ENCODE data around the gene RIN2. TPM values are rescaled to one million over a fixed set of nuclear protein-coding genes. Genes with fewer than 3 reads are reported as not detected.

RIN2 gene
- total RNA-seq, 1 donor, result 102 TPM

DNA sequence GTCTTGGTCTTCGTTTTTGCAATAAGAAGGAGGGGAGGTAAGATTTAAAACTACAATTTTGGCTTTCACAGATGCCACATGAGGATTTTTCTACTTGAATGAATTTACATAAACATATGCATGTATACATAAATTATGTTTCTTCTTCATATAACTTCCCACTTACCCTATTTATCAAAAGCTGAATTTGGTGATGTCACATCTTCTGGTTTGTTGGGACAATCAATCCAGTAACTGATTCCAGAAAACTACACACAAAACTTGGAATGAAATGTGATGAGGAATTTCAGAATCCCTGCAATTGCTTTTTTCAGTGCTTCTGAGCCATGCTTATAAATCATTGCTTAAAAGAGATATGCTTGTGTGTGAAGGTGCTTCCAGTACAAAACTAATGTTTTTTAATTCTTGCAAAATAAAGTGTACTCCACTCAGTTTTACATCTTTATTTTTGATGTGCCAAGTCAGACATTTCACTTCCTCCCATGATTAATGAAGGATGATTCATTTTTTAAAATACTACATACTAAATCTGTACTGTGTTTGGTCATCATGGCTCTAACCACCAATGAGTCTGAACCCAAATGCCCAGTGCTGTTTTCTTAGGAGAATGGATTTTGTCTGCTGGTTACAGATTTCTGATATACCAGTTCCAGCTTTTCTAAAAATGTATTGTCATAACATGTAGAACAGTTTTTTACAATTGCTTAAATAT lies 32.1 kb upstream of the RIN2 start:
- DNase-seq (ENCODE audit: low read depth), result no peak
- no peak overlapping the region for H3K4me3 ChIP-seq (ENCODE audit: low read depth, low read length)
- TF ChIP-seq, protein P1, sequence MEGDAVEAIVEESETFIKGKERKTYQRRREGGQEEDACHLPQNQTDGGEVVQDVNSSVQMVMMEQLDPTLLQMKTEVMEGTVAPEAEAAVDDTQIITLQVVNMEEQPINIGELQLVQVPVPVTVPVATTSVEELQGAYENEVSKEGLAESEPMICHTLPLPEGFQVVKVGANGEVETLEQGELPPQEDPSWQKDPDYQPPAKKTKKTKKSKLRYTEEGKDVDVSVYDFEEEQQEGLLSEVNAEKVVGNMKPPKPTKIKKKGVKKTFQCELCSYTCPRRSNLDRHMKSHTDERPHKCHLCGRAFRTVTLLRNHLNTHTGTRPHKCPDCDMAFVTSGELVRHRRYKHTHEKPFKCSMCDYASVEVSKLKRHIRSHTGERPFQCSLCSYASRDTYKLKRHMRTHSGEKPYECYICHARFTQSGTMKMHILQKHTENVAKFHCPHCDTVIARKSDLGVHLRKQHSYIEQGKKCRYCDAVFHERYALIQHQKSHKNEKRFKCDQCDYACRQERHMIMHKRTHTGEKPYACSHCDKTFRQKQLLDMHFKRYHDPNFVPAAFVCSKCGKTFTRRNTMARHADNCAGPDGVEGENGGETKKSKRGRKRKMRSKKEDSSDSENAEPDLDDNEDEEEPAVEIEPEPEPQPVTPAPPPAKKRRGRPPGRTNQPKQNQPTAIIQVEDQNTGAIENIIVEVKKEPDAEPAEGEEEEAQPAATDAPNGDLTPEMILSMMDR (IDR thresholded peaks at IDR 0.05; ENCODE audit: insufficient read depth, low read depth, low read length), result no peak

DNA sequence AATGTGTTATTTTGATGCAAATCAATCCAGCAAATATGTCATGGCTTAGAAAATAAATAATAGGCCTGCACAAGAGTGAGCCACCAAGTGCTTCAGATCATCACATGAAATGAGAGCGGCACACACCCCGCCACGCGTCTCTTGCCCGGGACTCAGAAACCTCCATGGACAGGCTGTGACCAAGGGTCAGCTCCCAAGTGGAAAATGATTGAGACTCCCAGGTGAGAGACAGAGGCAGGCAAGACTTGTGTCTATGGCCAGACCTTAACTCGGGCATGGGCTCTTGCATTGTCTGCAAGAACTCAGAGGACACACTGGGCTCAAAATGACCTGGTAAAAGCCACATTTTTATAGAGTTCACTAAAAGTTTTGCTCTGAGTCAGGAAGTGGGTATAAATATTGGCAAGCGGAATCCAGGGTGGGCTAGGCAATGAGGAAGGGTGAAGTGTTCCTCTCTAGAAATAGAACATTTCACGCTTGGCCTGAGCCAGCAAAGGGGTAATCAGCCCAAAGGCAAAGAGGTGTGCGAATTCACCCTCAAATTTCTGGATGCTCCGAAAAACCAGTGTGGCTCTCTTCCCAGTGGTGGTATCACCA lies 30.7 kb upstream of the RIN2 start:
- TF ChIP-seq, protein P1 (IDR thresholded peaks at IDR 0.05; ENCODE audit: insufficient read depth, low read depth, low read length), result no peak
- no peak for DNase-seq (ENCODE audit: low read depth)
- no peak overlapping the region for H3K4me3 ChIP-seq (ENCODE audit: low read depth, low read length)

DNA sequence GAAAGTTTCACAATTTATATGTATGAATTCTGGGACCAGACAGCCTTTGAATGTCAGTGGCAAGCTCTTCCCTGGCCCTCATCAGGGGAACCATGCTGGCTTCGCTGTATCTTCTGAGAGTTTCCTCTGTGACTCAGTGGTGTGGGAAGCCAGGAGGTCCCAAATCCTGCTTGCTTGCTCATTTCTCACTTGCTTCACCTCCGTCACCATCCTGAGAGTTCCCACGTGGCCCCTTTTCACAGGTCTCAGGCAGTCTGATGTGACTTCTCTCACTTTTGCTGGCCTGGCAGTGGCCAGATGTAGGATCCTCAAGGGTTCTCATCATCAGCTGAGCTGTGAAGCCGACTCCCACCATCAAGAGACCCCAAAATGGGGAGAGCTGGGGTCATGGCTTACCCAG lies 28.4 kb upstream of the RIN2 start:
- DNase-seq (ENCODE audit: low read depth), result no peak
- TF ChIP-seq, protein P1 (IDR thresholded peaks at IDR 0.05; ENCODE audit: insufficient read depth, low read depth, low read length), result no peak
- no peak overlapping the region for H3K4me3 ChIP-seq (ENCODE audit: low read depth, low read length)

DNA sequence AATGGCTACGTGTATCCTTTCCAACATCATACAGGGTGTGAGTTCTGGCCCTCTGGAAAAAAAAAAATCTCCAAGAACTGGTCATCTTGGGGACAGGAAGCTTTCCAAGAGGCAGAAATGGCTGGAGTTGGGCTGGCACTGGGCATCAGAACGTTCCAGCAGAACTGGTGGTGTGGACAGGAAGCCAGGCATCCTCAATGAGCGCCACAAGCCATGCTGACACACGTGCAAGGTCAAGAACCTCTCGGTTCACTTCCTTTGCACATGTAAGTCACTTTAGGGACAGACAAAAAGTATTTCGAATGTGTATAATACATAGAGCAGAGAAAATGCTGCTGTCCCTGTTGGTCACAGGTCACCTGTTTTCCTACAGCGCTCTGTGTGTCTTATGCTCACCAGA lies 27.4 kb upstream of the RIN2 start:
- TF ChIP-seq, protein P1 (IDR thresholded peaks at IDR 0.05; ENCODE audit: insufficient read depth, low read depth, low read length), result no peak
- no peak overlapping the region for H3K4me3 ChIP-seq (ENCODE audit: low read depth, low read length)
- DNase-seq (ENCODE audit: low read depth), result no peak

DNA sequence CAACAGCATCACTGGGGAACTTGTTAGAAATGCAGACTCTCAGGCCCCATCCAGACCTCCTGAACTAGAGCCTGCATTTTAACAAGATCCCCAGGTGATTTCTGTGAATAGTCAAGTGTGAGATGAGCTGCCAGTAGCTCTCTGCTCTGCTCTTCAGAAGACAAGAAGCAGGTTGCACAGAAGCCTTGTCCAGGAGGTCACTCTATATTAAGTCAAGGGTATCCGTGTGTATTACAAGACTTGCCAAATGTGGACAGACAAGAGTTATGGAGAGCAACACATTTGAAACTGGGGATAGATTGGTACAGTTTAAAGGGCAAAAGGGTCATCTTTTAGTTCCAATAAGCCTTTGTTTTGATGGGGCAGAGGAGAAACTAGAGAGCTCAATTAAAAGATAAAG lies 23.2 kb upstream of the RIN2 start:
- no peak overlapping the region for H3K4me3 ChIP-seq (ENCODE audit: low read depth, low read length)
- TF ChIP-seq, protein P1 (IDR thresholded peaks at IDR 0.05; ENCODE audit: insufficient read depth, low read depth, low read length), result no peak
- DNase-seq (ENCODE audit: low read depth), result no peak

DNA sequence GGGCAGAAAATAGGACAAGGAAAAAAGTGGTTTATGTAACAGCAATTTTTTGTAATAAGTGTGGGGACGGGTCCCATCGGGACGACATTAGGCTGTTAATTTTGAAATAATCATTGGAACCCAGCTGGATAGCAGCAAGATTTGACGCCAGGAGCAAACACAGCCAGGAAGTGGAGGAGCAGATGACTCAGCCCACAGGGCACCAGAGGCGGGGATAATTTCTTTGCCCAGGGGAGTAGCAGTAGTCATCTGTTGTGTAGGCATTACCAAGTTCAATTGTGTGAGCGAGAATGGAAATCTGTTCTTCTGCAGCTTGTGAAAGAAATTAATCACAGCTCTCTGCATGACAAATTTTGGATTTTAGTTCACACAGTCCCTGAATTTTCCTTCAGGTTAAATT lies 22.6 kb upstream of the RIN2 start:
- TF ChIP-seq, protein P1 (IDR thresholded peaks at IDR 0.05; ENCODE audit: insufficient read depth, low read depth, low read length), result no peak
- H3K4me3 ChIP-seq (ENCODE audit: low read depth, low read length), result no peak overlapping the region
- DNase-seq (ENCODE audit: low read depth), result peak; percentile 76
